ENCODE data around the gene KIRREL3.

The KIRREL3 gene

GRCh38 chr11:126805870-126806269 is 194.7 kb downstream of the KIRREL3 start:
- no peak for DNase-seq (ENCODE audit: low read depth)
- TF ChIP-seq, protein P1, sequence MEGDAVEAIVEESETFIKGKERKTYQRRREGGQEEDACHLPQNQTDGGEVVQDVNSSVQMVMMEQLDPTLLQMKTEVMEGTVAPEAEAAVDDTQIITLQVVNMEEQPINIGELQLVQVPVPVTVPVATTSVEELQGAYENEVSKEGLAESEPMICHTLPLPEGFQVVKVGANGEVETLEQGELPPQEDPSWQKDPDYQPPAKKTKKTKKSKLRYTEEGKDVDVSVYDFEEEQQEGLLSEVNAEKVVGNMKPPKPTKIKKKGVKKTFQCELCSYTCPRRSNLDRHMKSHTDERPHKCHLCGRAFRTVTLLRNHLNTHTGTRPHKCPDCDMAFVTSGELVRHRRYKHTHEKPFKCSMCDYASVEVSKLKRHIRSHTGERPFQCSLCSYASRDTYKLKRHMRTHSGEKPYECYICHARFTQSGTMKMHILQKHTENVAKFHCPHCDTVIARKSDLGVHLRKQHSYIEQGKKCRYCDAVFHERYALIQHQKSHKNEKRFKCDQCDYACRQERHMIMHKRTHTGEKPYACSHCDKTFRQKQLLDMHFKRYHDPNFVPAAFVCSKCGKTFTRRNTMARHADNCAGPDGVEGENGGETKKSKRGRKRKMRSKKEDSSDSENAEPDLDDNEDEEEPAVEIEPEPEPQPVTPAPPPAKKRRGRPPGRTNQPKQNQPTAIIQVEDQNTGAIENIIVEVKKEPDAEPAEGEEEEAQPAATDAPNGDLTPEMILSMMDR (conservative IDR thresholded peaks at IDR 0.05; ENCODE audit: control insufficient read depth, insufficient read depth, low read depth, low read length): no peak
- no peak overlapping the region for H3K4me3 ChIP-seq (ENCODE audit: control insufficient read depth, low read depth, low read length)

- no peak overlapping the region for H3K4me3 ChIP-seq (ENCODE audit: control insufficient read depth, low read depth, low read length)
- TF ChIP-seq, protein P1 (conservative IDR thresholded peaks at IDR 0.05; ENCODE audit: control insufficient read depth, insufficient read depth, low read depth, low read length): no peak
- DNase-seq (ENCODE audit: low read depth): no peak
These were observed 196.2 kb downstream of the KIRREL3 start for GRCh38 chr11:126804363-126804762.

DNA sequence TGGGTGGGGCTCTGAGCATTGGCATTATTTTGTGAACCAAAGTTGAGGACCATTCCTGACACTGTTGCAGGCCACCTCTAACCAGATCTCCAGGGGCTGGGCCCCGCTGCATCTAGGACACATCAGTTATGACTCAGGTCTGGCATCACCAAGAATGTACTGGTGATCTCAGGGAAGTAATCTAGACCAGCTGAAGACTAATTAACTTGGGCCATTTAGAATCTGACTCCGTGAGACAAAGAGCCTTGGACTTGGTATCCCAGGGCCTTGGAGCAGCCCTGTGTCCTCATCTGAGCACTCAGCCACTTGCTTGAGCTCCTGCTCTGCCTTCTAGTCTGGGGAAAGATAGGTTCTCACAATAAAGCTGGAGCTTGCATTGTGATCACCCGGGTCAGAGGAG is 200.6 kb downstream of the KIRREL3 start:
- DNase-seq (ENCODE audit: low read depth): peak; percentile 60
- no peak overlapping the region for H3K4me3 ChIP-seq (ENCODE audit: control insufficient read depth, low read depth, low read length)
- TF ChIP-seq, protein P1 (conservative IDR thresholded peaks at IDR 0.05; ENCODE audit: control insufficient read depth, insufficient read depth, low read depth, low read length): no peak

DNA sequence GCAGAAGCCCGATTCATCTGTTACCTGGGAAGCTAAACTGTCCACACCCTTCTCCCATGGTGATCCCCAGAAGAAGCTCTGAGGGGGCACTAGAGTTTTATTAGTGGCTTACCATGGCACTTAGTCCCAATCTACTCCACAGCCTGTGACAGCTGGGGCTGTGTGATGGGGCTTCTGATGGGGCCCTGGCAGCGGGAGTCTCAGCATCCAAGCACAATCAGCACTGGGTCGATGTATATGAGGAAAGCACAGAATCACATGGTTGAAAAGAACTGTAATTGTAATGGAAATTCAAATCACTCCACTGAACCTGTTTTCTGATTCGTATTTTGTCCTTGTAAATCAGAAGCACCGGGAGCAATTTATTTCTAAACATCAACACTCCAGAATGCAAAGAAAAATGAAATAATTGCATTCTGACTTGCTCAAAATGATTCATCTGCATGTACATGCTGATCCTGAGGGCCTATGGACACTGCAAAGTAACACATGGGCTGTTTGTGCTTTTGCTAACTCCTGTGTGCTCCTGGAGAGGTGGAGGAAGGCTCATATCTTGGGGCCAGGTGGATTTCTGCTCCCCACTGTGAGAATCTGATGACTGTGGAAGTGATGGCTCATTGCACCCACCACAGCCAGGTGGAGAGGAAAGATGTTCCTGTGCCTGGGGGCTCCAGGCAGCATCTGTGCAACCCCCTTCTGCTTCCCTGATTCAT is 203.0 kb downstream of the KIRREL3 start:
- DNase-seq (ENCODE audit: low read depth): no peak
- TF ChIP-seq, protein P1 (conservative IDR thresholded peaks at IDR 0.05; ENCODE audit: control insufficient read depth, insufficient read depth, low read depth, low read length): no peak
- no peak overlapping the region for H3K4me3 ChIP-seq (ENCODE audit: control insufficient read depth, low read depth, low read length)

GRCh38 chr11:126793596-126793995 is 207.0 kb downstream of the KIRREL3 start:
- TF ChIP-seq, protein P1 (conservative IDR thresholded peaks at IDR 0.05; ENCODE audit: control insufficient read depth, insufficient read depth, low read depth, low read length): no peak
- H3K4me3 ChIP-seq (ENCODE audit: control insufficient read depth, low read depth, low read length): no peak overlapping the region
- no peak for DNase-seq (ENCODE audit: low read depth)

- TF ChIP-seq, protein P1 (conservative IDR thresholded peaks at IDR 0.05; ENCODE audit: control insufficient read depth, insufficient read depth, low read depth, low read length): no peak
- DNase-seq (ENCODE audit: low read depth): peak; percentile 3
These were observed 208.6 kb downstream of the KIRREL3 start for GRCh38 chr11:126791991-126792390.

More at GRCh38 chr11:126791991-126792390, 208.6 kb downstream of the KIRREL3 start:
- H3K4me3 ChIP-seq (ENCODE audit: control insufficient read depth, low read depth, low read length): no peak overlapping the region
